ENCODE measurements around the gene FGD4.

- no peak for TF ChIP-seq POLR2AphosphoS5 (IDR thresholded peaks at IDR 0.05)
- TF ChIP-seq, protein P1, sequence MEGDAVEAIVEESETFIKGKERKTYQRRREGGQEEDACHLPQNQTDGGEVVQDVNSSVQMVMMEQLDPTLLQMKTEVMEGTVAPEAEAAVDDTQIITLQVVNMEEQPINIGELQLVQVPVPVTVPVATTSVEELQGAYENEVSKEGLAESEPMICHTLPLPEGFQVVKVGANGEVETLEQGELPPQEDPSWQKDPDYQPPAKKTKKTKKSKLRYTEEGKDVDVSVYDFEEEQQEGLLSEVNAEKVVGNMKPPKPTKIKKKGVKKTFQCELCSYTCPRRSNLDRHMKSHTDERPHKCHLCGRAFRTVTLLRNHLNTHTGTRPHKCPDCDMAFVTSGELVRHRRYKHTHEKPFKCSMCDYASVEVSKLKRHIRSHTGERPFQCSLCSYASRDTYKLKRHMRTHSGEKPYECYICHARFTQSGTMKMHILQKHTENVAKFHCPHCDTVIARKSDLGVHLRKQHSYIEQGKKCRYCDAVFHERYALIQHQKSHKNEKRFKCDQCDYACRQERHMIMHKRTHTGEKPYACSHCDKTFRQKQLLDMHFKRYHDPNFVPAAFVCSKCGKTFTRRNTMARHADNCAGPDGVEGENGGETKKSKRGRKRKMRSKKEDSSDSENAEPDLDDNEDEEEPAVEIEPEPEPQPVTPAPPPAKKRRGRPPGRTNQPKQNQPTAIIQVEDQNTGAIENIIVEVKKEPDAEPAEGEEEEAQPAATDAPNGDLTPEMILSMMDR (IDR thresholded peaks at IDR 0.05): no peak
- TF ChIP-seq EP300 (IDR thresholded peaks at IDR 0.05): no peak
Observed at GRCh38 chr12:32420356-32420755, 21.0 kb downstream of the FGD4 start.
